GM18505 (cell line): ENCODE results near the gene EFNA5.

Experiments used
- ATAC-seq: cut with Tn5 transposase; IDR thresholded peaks from one replicate; pipeline ENCODE4 v1.9.1; 2021; ENCODE audit not compliant: unreplicated experiment
- POLR2A ChIP-seq: IDR thresholded peaks from 4 replicates; pipeline ENCODE4 v1.6.1; 2011; ENCODE audit warnings: borderline replicate concordance; ENCODE audit not compliant: insufficient read depth, insufficient read length; ENCODE audit errors: extremely low read depth

Gene EFNA5

GRCh38 chr5:107597247-107597646 lies 73.5 kb downstream of the EFNA5 start:
- ATAC-seq: no peak
- TF ChIP-seq POLR2A: no peak

DNA sequence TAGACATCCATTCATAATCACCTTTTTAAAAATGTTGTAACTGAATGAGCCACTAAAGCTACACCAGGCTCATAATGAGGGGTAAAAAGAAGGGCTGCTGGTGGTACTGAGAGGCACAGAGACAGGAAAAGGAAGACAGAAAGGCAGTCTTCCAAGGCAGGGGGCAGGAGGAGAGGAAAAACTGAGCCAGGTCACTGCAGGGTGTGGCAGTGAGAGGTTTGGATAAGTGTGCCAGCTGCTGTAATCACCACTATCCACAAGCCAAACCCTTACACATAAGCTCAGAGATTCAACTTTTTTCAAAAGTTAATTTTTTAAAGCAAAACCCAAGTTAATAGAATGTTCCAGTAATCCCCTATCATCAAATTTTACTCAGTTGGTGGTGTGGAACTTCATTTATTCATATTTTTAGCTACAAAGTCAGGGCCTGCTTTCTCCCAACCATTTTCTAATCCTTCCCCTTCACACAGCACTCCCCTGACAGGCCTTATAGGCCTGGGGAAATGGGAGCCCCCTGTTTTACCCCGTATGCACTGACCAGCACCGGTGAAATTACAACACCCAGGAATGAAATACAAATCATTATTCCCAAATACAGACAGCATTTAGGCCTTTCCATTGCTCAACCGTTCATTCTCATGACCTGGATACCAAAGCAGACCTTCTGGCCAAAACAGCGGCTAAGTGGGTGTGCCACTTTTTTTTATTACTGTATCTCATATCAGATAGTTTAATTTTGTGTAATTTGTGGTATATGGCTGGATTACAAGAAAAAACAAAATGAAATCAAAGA lies 76.3 kb downstream of the EFNA5 start:
- TF ChIP-seq POLR2A: no peak
- no peak for ATAC-seq

DNA sequence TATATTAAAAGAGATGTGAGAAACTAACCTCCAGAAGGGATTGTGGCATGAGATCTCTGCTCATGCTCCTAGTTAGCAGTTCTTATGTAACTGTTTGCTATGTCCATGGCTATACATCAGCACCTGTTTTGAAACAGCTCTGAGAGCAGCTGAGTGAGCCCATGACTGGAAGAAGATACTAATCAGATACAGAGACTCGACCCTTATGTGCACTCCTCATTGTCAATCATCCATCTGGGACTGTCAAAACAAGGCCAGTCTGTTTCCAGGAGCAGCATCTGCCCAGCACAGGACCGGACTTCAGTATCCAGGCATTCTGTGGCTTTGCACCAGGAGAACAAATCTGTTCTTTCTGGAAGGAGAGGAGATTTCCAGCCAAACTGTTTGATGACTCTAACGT lies 77.7 kb downstream of the EFNA5 start:
- no peak for ATAC-seq

GRCh38 chr5:107592515-107592914 lies 78.2 kb downstream of the EFNA5 start:
- no peak for TF ChIP-seq POLR2A
- ATAC-seq: no peak

More for the DNA sequence above, 77.7 kb downstream of the EFNA5 start:
- TF ChIP-seq POLR2A: no peak

DNA sequence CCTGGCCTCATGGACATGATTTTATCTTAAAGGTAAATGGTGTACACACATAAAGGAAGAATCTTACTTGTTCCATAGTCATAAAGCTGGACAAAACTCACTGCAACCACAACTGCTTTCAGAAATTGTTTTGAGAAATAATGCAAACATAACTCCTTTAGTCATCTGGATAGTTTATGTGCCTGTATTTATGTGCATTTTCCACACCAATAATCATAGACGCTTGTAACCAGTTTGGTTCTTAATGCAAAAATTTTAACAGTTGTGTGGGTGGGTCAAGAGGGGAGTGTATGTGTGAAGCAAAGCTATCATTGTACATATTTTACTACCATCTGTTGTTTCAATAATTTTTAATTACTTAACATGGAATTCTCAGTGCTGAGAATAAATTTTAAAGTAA lies 80.1 kb downstream of the EFNA5 start:
- TF ChIP-seq POLR2A: no peak
- ATAC-seq: no peak

- no peak for ATAC-seq
- TF ChIP-seq POLR2A: no peak
Observed at GRCh38 chr5:107589520-107590193, 81.1 kb downstream of the EFNA5 start.

DNA sequence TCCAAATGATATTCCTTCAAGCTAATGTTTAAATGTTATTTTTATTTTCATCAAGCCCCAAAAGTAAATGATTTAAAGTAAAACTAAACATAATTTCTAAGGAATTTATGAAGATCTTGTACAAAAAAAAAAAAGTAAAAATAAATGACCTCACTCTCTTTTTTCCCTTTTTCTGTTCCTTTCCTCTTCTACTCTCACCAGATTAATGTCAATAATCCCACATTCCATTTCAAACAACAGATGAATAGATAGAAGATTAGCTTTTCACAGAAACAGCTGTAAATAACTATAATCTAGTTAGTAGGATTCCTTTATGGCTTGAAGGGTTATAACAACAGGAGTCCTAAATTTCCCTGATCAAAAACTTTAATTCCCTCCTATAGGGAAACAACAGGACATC lies 88.1 kb downstream of the EFNA5 start:
- no peak for ATAC-seq

DNA sequence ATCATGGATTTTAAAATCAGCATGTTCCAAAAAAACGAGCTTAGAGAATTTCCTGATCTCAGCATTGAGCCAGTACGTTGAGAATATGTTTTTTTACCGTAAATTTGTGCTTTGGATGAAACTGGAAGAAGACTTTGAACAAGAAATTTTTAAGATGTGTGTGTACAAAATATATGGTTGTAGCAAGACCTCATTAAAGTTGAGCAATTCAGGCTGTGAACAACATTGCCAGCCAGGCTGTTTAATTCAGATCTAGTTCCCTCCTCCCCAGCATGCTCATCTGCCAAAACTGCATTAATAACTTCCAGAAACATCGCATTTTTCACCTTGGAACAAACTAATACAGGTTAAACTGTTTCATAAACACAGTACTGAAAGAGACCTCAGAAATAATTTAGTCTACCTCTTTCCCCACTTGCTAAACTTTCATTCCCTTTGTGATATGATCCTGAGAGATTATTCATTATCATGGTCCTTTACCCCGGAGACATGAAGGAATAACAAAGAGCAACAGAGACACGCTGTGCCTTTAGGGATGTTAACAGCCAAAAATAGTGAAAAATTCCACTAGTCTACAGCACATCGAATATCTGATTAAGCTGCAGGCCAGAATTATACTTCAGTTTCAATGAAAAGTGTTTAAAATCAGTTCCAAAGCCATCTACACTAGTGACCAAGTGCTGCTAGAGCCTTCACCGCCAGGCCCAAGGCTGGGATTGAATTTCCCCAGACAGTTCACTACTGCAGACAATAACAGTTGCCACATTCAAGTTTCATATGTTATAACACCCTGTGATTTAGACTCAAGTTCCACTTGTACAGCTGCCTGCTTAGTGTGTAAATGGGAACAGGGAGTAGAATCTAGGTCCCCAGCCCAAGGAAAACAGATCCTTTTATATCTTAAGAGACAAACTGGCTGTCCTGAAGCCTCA lies 89.6 kb downstream of the EFNA5 start:
- ATAC-seq: no peak

More for the DNA sequence above, 88.1 kb downstream of the EFNA5 start:
- no peak for TF ChIP-seq POLR2A

GRCh38 chr5:107578051-107578635 lies 92.6 kb downstream of the EFNA5 start:
- TF ChIP-seq POLR2A: no peak

More for the DNA sequence above, 89.6 kb downstream of the EFNA5 start:
- no peak for TF ChIP-seq POLR2A

GRCh38 chr5:107577394-107577950 lies 93.3 kb downstream of the EFNA5 start:
- ATAC-seq: no peak
- no peak for TF ChIP-seq POLR2A

More at GRCh38 chr5:107578051-107578635, 92.6 kb downstream of the EFNA5 start:
- no peak for ATAC-seq

GRCh38 chr5:107576736-107577393 lies 93.9 kb downstream of the EFNA5 start:
- no peak for ATAC-seq
- TF ChIP-seq POLR2A: no peak

DNA sequence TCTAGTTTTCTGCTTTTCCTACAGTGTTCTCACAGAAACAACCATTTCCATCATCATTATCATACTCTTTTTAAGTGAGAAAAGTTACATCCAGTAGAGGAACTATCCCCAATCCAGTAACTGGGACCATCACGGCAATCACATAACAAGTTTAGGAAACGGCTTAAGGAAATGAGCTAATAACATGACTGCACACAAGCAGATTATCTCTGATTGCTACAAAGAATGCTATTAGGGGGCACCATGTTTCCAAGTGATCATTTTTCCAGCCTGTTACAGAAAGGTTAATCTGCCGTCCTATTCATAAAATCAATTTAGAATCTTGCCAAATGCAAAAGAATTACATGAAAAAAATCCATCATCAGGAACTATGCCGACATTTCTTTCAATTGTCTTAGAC lies 94.6 kb downstream of the EFNA5 start:
- no peak for TF ChIP-seq POLR2A

DNA sequence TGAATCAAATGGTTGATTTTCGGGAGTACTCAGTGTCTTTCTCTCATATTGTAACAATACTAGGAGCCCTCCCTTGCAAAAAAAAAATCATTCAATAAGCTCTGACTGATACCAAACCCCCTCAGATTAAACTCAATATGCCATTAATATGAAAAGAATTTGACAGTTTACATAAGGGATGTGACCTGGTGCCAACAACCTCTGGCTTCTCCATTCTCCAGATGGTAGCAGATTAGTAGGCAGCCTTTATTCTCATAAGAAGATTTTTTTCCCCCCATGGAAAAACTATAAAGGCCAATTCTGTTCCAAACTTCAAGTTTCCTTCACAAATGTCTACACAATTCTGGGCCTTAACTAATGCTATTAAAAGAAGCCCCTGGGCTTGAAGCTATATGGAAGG lies 96.5 kb downstream of the EFNA5 start:
- TF ChIP-seq POLR2A: no peak

More for the DNA sequence above, 94.6 kb downstream of the EFNA5 start:
- no peak for ATAC-seq

More for the DNA sequence above, 96.5 kb downstream of the EFNA5 start:
- ATAC-seq: no peak
